ENCODE data around the gene DGCR2. TPM values are rescaled to one million over a fixed set of nuclear protein-coding genes. Genes with fewer than 3 reads are reported as not detected.

DGCR2 gene
- total and polyA plus RNA-seq, 3 donors from 2014 or later = 64.6 to 106 (median 89.5) TPM

DNA sequence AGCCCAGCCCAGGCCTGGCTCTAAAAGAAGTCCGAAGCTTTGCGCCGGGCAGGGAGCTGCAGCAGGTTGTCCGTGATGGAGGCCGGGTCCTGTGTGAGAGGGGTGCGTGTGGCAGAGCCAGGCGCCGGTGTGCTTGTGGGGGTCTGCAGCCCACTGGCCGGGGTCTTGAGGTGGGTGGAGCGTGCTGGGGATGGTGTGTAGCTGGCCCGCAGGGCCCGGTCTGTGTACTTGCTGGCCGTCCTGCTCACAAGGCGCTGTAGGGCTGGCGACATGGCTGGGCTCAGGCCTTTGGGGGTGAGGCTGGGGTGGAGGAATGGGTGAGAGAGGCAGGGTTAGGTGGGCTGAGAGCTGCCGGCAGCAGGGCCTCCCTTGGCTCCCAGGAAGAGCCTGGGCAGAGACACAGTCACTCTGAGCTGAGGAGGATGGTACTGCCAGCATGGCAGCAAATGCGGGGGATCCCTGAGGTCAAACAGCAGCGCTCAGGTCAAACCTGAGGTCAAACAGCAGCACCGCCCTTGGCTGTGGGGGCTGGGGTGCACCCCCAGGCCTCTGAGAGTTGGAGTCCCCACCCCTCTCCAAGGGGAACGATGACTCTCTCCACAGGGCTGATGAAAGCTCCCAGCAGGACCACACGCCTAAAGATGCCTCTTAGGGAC lies 12.1 kb upstream of the DGCR2 start:
- Histone ChIP-seq H3K27me3 (no peaks in the 10 kb centered on the region), H3K4me1 (peaks cover 5% of the 10 kb centered on the region), H3K9me3 (no peaks in the 10 kb centered on the region), H3K4me3 (no peak overlapping the region), H3K36me3 (ENCODE audit: low read depth, missing control alignments) (no peaks in the 10 kb centered on the region), H3K27ac (no peak overlapping the region)
- DNase-seq = no peak
- TF ChIP-seq POLR2A (IDR thresholded peaks at IDR 0.05) = no peak
- TF ChIP-seq, protein P1, sequence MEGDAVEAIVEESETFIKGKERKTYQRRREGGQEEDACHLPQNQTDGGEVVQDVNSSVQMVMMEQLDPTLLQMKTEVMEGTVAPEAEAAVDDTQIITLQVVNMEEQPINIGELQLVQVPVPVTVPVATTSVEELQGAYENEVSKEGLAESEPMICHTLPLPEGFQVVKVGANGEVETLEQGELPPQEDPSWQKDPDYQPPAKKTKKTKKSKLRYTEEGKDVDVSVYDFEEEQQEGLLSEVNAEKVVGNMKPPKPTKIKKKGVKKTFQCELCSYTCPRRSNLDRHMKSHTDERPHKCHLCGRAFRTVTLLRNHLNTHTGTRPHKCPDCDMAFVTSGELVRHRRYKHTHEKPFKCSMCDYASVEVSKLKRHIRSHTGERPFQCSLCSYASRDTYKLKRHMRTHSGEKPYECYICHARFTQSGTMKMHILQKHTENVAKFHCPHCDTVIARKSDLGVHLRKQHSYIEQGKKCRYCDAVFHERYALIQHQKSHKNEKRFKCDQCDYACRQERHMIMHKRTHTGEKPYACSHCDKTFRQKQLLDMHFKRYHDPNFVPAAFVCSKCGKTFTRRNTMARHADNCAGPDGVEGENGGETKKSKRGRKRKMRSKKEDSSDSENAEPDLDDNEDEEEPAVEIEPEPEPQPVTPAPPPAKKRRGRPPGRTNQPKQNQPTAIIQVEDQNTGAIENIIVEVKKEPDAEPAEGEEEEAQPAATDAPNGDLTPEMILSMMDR (IDR thresholded peaks at IDR 0.05) = no peak
- intact Hi-C loops (cut with DNase I; ENCODE audit: low total_unique reads) = loop anchor here (10.0 kb wide), 1 partner anchor 500 kb away; no protein-coding TSS in a partner anchor
- WGBS, 2 donors = 92 to 94% methylated on average over 18 to 21 of the region's 21 CpGs

- no peaks in the 10 kb centered on the region for H3K27me3 ChIP-seq
- TF ChIP-seq POLR2A (IDR thresholded peaks at IDR 0.05) = no peak
- TF ChIP-seq, protein P1 (IDR thresholded peaks at IDR 0.05) = no peak
- H3K9me3 ChIP-seq = no peaks in the 10 kb centered on the region
- intact Hi-C loops (cut with DNase I; ENCODE audit: low total_unique reads) = loop anchor here (10.0 kb wide), 1 partner anchor 501 kb away; no protein-coding TSS in a partner anchor
- no peak overlapping the region for H3K4me3 ChIP-seq
- no peak overlapping the region for H3K27ac ChIP-seq
- 95 to 97% methylated on average over 10 to 13 of the region's 13 CpGs for WGBS, 2 donors
- no peaks in the 10 kb centered on the region for H3K36me3 ChIP-seq (ENCODE audit: low read depth, missing control alignments)
- DNase-seq = no peak
- H3K4me1 ChIP-seq = peaks cover 5% of the 10 kb centered on the region
Observed at GRCh38 chr22:19133561-19133960, 11.3 kb upstream of the DGCR2 start.

GRCh38 chr22:19132693-19133400 lies 10.6 kb upstream of the DGCR2 start:
- Histone ChIP-seq H3K36me3 (ENCODE audit: low read depth, missing control alignments) (no peaks in the 10 kb centered on the region), H3K4me1 (peaks cover 5% of the 10 kb centered on the region), H3K27ac (no peak overlapping the region), H3K27me3 (no peaks in the 10 kb centered on the region), H3K4me3 (no peak overlapping the region), H3K9me3 (no peaks in the 10 kb centered on the region)
- 92 to 96% methylated on average over 6 to 9 of the region's 9 CpGs for WGBS, 2 donors
- DNase-seq = no peak
- TF ChIP-seq, protein P1 (IDR thresholded peaks at IDR 0.05) = no peak
- TF ChIP-seq POLR2A (IDR thresholded peaks at IDR 0.05) = no peak
- intact Hi-C loops (cut with DNase I; ENCODE audit: low total_unique reads) = loop anchor here (10.0 kb wide), 1 partner anchor 502 kb away; no protein-coding TSS in a partner anchor

- Histone ChIP-seq H3K27me3 (no peaks in the 10 kb centered on the region), H3K4me3 (no peak overlapping the region), H3K27ac (no peak overlapping the region), H3K9me3 (no peaks in the 10 kb centered on the region), H3K36me3 (ENCODE audit: low read depth, missing control alignments) (no peaks in the 10 kb centered on the region), H3K4me1 (peaks cover 5% of the 10 kb centered on the region)
- intact Hi-C loops (cut with DNase I; ENCODE audit: low total_unique reads) = loop anchor here (10.0 kb wide), 1 partner anchor 503 kb away; no protein-coding TSS in a partner anchor
- no peak for DNase-seq
- 91 to 95% methylated on average over 11 to 20 of the region's 20 CpGs for WGBS, 2 donors
- TF ChIP-seq, protein P1 (IDR thresholded peaks at IDR 0.05) = no peak
- no peak for TF ChIP-seq POLR2A (IDR thresholded peaks at IDR 0.05)
Observed at GRCh38 chr22:19132153-19132552, 9.9 kb upstream of the DGCR2 start.
